DLD1 (cell line): ENCODE data around the gene MAST4.

Experiments used
- in situ Hi-C: cut with HindIII; loops from 2 replicates; pipeline ENCODE4 v1.10.0; 2017; ENCODE audit warnings: low sequenced_read_pairs

The MAST4 gene

DNA sequence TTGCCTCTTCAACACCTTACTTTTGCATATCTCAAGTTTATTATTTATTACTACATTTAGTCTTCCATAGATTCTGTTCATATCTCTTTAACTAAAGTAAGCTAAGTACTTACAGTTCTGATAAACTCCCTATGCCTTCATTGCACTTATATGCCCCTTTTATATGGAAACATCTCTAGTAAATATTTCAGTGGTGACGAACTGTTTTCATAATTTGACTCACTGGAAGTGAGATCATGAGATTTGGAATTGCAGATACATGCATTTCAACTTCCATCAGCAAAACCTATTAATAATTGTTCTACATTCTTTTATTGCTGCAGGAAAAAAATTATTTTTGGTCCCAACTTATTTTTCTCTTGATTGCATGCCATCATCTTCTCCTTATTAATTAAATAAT is 336.9 kb downstream of the MAST4 start:
- in situ Hi-C loops: no loop called here

DNA sequence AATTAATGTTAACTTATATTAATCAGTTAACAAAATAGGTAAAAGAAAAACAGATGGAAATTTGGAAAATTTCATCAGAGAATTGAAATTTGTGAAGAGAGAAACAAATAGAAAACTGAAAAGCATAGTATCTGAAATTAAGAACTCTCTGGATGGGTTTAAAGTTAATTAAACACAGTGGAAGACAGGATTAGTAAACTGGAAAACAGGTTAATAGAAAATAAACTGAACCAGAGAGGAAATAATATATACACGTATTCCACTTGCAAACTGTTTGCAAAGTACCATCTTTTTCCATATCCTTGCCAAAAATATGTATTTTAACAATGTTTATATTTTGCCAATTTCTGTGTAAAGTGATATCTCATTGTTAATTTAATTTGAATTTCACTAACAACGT is 342.9 kb downstream of the MAST4 start:
- in situ Hi-C loops: no loop called here

DNA sequence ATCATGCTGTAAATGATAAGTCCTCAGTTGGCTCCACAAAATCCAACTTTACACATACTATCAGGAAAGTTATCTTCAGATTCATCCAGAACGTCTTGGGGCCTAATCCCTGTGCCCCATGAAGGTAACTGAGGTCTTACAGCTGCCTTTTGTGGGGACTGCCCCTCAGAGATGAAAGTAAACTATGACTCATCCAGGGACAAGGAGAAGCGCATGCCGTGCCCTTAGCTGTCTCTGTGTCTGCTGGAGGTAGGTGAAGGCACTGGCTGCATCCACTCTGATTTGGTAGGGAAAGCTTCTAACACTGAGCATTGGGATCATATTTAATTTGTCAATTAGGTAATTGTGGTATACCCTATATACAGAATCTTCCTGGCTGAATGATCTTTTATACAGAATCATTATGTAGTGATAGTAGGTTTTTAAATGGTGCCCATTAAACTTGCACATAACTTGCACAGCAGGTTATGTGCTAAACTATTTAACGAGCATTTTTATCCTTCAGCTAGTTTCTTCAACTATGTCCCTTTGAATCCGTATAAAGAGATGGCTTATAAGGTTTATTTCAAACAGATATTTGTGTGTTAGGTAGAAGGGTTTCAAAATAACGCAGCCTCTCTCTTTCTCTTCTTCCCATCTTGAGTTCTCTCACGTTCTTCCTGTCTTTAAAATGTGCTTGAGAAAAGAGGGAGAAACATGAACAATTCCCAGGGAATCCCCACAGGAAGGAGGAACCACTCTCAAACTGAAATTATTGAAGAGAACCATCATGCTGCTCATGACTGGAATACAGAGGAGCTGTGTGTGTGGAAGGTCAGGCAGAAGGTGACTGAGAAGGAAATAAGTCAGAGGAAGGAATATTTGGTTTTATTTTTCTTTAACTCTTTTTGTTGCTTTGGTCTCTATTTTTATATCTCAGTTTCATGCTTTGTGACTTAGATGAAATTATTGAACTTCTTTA is 349.5 kb downstream of the MAST4 start:
- in situ Hi-C loops: no loop called here

- in situ Hi-C loops: no loop called here
Measured at GRCh38 chr5:66947458-66947857, 351.3 kb downstream of the MAST4 start.

- in situ Hi-C loops: no loop called here
Measured at GRCh38 chr5:66949066-66949465, 352.9 kb downstream of the MAST4 start.

- in situ Hi-C loops: no loop called here
Measured at GRCh38 chr5:66952153-66952552, 356.0 kb downstream of the MAST4 start.

DNA sequence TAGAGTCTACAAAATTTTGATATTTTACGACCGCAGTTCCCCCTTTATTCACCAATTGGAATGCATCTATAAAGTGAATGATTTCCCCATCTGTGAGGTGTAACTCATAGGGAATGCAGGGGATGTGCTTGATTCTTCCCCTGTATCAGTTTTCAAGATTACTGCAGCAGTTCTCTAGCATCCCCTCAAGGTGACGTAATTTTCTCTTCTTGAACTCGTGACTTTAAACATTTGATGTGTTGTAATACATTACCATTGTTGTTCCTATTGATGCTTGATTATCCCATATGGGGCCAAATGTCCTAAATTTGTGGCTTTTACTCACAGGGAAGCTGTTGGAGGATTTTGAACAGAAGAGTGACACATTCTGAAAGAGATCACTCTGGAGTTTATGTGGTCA is 360.2 kb downstream of the MAST4 start:
- in situ Hi-C loops: no loop called here

DNA sequence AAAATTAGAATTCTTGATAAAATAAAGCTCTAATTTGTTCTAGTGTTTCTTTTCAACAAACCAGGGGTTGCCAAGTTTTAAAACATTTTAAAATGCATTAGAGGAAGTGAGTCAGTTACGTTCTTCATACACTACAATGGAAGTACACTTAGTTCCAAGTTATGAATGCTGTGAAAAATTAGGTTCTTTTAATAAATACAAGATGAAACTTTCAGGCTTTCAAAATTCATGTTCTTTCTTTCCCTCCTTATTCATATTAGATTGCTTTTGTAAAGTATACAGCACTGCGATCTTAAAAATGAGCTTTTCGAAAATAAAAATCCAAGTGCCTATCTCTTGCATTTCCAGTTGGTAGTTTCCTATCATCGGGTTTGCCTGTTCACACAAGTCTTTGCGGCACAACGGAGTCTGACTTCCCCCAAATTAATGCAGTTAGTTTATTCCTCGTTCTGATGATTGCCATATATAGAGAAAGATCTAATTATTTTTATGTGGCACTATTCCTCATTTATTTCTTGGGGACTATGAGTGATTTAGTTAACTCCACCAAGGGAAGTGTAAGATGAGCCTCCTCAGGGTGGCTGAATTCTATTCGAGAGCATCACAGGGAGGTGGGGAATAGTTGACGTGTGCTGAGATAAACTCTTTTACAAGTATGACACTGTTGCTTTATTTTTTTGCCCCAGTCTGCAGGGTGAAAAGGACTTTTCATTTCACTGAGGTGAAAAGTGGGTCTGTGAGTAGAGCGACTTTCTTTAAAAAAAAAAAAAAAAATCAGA is 362.2 kb downstream of the MAST4 start:
- in situ Hi-C loops: no loop called here

DNA sequence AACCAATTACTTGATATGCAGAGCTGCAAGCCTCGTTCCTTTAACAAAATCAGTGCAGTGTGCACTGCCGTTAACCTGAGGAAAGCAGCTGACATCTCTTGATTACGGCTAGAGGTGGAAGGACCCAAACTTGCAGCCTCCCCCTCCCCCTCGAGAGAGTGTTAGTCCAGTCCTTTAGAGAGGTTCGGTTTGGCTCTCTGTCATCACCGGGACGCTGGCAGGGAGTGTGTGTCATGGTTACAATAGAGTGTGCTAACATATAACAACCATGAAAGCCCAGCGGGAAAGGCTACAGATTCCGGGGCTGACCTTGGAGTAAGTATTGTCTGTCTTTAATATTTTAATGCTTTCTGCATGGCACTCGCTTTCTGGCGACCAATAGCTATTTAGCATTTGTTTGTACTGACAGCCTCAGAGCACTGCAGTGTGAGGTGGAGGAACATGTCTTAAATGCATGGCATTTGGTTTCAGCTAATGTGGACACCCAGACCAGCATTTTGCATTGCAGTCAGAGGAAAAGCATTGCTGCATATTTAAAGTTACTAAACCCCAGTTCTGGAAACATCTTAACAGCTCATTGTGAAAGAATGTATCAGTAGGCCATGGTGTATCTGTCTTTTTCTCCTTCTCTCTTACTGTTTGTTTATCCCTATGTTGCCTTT is 362.9 kb downstream of the MAST4 start:
- in situ Hi-C loops: no loop called here

DNA sequence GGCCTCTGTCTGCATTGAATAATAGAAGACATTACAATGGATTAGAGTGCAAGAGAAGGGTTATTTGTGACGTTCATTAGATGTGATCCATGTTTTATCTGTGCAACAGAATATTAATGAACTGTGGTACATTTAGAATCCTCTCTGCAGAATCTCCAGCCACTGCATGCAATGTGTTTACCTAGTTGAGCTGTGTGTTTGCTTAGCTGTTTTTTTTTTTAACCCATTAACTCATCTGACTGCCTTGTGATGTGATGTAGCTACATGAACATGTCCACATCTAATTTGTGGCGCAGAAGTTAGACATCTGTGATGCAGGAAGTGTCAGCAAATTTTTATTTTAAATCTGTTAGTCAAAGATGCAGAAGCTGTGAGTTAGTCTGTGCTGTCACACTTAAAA is 363.5 kb downstream of the MAST4 start:
- in situ Hi-C loops: no loop called here

GRCh38 chr5:66960369-66961137 is 364.4 kb downstream of the MAST4 start:
- in situ Hi-C loops: no loop called here

GRCh38 chr5:66963559-66963971 is 367.4 kb downstream of the MAST4 start:
- in situ Hi-C loops: no loop called here

DNA sequence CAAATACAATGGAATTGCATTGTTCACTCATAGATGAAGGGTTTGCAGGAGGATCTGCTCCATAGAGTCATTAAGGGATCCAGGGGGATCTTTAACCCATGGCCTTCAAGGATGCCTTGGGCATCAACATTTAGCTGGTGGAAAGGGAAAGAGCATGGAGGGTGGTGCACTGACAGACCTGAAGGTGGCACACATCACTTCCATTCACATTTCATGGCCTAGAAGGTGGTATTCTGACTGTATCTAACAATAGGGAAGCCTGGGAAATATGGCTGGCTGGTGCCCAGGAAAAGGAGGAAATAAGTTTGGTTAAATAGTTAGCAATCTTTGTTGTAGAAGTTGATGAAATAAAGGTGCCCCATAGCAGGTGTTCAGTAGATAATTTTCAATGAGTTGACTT is 370.2 kb downstream of the MAST4 start:
- in situ Hi-C loops: no loop called here

GRCh38 chr5:66967102-66967501 is 370.9 kb downstream of the MAST4 start:
- in situ Hi-C loops: no loop called here

DNA sequence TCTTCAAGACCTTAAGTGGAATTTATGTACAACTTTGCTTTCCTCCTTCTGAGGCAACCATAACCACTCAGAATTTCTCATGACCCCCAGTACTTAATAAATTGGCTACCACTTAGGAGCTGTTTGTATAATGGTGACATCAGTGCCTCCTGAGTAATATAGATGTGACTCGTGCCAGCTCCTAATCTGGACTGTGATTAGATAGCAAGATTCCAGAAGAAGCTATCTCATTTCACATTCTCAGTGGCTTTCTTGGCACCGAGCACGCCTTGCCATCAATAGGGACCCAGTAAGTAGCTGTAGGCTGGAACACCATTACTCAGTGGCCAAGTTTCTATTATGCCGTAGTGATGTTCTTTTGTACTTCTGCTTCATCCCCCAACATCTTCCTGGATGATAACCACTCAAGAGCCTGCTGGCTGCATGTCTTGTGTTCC is 371.7 kb downstream of the MAST4 start:
- in situ Hi-C loops: no loop called here

DNA sequence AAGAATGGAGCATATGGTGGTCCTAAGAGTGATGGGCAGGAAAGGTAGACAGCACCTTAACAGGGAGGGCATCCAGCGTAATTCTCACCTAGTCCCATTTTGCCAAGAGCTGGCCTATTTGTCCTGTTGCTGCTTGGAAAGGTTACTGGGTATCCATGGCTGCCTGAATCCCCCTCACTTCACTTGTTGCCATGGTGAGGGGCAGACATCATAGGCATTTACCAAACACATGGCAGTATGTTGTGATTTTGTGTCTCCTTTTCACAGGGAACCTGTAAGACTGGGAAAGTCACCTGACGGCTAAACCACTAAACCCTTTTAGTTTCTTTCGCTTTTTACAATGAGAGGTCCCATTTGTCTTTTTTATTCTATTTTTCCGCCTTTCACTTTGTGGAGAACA is 373.3 kb downstream of the MAST4 start:
- in situ Hi-C loops: no loop called here

DNA sequence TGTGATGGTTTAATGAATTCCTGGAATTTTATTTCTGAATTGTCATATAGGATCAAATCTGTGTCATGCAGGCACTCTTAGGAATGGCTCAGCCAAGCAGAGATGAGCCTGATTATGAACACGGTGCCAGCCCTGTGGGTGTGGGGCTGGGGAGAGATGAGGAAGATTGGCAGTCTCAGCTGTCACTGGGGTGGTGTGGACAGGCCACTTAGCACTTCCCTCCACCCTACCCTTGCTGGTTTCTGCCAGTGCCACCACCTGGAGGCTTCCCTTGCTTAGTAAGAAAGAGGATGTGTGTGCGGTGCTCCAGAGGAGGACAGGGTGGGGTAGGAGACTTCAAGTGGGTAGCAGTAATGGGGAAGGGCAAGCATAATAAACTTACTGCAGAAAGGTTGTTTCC is 373.8 kb downstream of the MAST4 start:
- in situ Hi-C loops: no loop called here

DNA sequence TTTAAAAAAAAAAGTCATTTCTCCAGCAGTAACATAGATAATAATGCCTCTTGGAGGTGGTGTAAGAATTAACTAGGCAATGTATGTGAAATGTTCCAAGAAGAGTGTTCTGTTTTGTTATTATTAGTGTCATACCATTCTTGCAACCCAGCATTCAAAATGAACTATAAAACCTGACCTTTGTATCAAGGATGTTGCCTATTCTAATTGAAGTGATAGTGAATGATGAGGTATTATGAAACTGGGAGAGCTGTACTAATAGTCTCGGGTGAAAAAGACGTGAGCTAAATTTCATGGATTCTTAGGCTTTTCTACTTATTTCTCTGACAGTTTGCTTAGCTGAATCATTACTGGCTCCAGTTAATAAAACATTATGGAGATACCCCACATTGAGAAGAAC is 375.8 kb downstream of the MAST4 start:
- in situ Hi-C loops: no loop called here

DNA sequence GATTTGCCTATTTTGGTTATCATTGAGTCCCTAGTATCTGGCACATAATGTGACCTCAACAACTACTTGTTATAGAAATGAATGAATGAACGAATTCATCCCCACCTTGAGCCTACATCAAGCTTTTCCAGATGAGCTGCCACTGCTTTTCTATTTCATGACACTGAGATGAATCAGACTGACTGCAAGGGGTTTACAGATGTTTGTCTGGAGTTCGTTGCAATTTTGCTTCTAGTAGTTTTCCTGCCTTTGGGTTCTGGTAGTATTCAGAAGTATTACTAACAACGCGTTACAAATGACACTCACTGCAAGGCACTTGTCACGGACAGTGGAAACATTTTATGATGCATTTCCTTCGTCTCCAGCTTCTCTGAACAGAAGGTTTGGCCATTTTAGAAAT is 378.1 kb downstream of the MAST4 start:
- in situ Hi-C loops: no loop called here

- in situ Hi-C loops: no loop called here
Measured at GRCh38 chr5:66976108-66976507, 379.9 kb downstream of the MAST4 start.

GRCh38 chr5:66979738-66980137 is 383.5 kb downstream of the MAST4 start:
- in situ Hi-C loops: no loop called here
